Osteocyte (in vitro differentiated cells): ENCODE data around the gene ARF5. TPM values are rescaled to one million over a fixed set of nuclear protein-coding genes. Genes with fewer than 3 reads are reported as not detected.
A peak's percentile ranks its signal among the peaks of the same experiment; 100 is the strongest.
"Not testable (repeated sequence)": the region's sequence is repeated elsewhere in the genome, so short reads cannot be mapped to it uniquely, and the experiment has no call there.

Experiments used
- DNase-seq: peaks from one replicate; pipeline ENCODE4 v3.0.0; 2021; ENCODE audit warnings: mixed read lengths; ENCODE audit not compliant: unreplicated experiment; ENCODE audit errors: extremely low spot score
- H3K27ac Mint-ChIP-seq: one replicate; pipeline ENCODE4 v1.8.0; 2021; ENCODE audit warnings: mild to moderate bottlenecking, mixed read lengths; ENCODE audit not compliant: unreplicated experiment
- H3K27me3 Mint-ChIP-seq: one replicate; pipeline ENCODE4 v1.8.0; 2021; ENCODE audit warnings: mixed read lengths; ENCODE audit not compliant: unreplicated experiment
- H3K36me3 Mint-ChIP-seq: one replicate; pipeline ENCODE4 v1.8.0; 2021; ENCODE audit warnings: mixed read lengths; ENCODE audit not compliant: unreplicated experiment
- H3K4me1 Mint-ChIP-seq: one replicate; pipeline ENCODE4 v1.8.0; 2021; ENCODE audit warnings: mixed read lengths; ENCODE audit not compliant: unreplicated experiment
- H3K4me3 Mint-ChIP-seq: one replicate; pipeline ENCODE4 v1.8.0; 2021; ENCODE audit warnings: mild to moderate bottlenecking, moderate library complexity, mixed read lengths; ENCODE audit not compliant: unreplicated experiment
- H3K9me3 Mint-ChIP-seq: one replicate; pipeline ENCODE4 v1.8.0; 2021; ENCODE audit warnings: mixed read lengths; ENCODE audit not compliant: unreplicated experiment
- total RNA-seq: library from RNA; stranded (reverse); gene quantifications from 2 replicates; pipeline ENCODE4 v1.2.1, GENCODE V29; 2021
- TF ChIP-seq, protein P1 (sequence below): fragments of 200-600 bp; sonication (generic); IDR thresholded peaks from 2 replicates; pipeline ENCODE4 v1.5.0; 2021; ENCODE audit warnings: antibody characterized with exemption, mild to moderate bottlenecking, moderate library complexity

Gene ARF5
- total RNA-seq, 1 donor from 2014 or later = 191 TPM

DNA sequence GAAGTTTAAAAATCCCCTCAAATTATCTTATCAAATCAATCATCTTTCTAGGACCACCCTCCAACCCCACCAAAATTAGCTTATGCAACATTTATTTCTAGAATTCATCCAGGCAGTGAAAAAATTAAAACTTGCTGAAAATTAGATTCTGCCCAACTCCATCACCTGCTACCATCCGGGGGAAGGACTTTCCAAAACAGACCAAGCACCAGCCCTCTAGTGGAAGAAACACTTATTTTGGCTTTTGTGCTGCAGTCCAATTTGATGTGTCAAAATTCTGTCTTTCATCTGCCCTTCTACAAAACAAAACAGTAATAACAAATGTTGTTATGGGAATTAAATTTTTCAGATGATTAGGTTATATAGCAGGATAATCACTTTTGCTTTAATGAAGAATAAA lies 38.0 kb upstream of the ARF5 start:
- DNase-seq = no peak
- no peak overlapping the region for H3K27ac Mint-ChIP-seq
- peaks cover 4% of the 10 kb centered on the region for H3K9me3 Mint-ChIP-seq
- H3K27me3 Mint-ChIP-seq = peaks cover 20% of the 10 kb centered on the region
- H3K4me3 Mint-ChIP-seq = no peak overlapping the region
- no peaks in the 10 kb centered on the region for H3K36me3 Mint-ChIP-seq
- H3K4me1 Mint-ChIP-seq = no peaks in the 10 kb centered on the region
- TF ChIP-seq, protein P1, sequence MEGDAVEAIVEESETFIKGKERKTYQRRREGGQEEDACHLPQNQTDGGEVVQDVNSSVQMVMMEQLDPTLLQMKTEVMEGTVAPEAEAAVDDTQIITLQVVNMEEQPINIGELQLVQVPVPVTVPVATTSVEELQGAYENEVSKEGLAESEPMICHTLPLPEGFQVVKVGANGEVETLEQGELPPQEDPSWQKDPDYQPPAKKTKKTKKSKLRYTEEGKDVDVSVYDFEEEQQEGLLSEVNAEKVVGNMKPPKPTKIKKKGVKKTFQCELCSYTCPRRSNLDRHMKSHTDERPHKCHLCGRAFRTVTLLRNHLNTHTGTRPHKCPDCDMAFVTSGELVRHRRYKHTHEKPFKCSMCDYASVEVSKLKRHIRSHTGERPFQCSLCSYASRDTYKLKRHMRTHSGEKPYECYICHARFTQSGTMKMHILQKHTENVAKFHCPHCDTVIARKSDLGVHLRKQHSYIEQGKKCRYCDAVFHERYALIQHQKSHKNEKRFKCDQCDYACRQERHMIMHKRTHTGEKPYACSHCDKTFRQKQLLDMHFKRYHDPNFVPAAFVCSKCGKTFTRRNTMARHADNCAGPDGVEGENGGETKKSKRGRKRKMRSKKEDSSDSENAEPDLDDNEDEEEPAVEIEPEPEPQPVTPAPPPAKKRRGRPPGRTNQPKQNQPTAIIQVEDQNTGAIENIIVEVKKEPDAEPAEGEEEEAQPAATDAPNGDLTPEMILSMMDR = peak; percentile 19

DNA sequence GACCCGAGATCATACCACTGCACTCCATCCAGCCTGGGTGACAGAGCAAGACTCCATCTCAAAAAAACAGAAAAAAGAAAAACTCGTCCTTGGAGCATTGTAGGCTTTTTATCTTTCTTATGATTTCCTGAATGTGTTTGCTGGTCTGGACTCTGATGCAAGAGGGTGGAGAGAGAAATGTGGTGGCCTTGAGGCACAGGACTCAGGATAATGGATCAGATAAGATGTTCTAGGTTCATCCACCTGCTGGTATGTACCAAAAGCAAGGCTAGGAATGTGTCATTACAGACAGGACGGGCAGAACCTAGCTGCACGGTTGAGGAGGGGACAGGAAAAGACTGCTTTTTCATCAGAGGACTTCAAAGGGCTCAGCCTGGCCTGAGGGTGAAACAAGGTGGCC lies 36.3 kb upstream of the ARF5 start:
- Mint-ChIP-seq H3K9me3 (no peaks in the 10 kb centered on the region), H3K36me3 (no peaks in the 10 kb centered on the region)

DNA sequence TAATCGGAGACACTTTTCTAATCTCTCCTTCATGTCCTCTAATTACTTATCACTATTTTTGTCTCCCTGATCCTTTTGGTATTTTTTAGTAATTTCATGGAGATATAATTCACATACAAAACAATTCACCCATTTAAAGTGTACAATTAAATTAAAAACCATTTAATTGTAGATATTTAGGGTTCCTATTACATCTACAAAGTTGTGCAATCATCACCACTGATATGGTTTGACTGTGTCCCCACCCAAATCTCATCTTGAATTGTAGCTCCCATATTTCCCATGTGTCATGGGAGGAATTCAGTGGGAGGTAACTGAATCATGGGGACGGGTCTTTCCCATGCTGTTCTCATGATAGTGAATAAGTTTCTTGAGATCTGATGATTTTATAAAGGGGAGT lies 31.8 kb upstream of the ARF5 start:
- DNase-seq = no peak

More for the DNA sequence above, 36.3 kb upstream of the ARF5 start:
- H3K4me1 Mint-ChIP-seq = no peaks in the 10 kb centered on the region
- no peak for DNase-seq
- H3K4me3 Mint-ChIP-seq = no peak overlapping the region
- TF ChIP-seq, protein P1 = no peak
- H3K27me3 Mint-ChIP-seq = peaks cover 18% of the 10 kb centered on the region
- no peak overlapping the region for H3K27ac Mint-ChIP-seq

DNA sequence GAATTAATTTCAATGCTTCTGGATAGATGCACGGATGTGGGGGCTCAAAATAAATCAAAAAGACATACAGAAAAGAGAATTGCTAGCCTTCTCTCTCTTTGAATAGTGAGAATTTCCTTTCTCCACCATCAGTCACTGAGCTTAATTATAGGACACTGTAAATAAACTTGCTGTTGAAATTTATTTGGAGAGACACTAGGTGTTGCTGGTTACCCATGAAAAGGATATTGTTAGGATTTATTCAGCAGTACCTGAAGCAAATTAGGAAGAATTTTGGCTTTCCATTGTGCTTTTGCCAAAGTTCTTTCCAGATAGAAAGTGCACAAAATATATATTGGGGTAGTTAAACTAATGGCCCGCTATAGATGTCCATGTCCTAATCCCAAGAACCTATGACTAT lies 30.4 kb upstream of the ARF5 start:
- Mint-ChIP-seq H3K27me3 (peaks cover 14% of the 10 kb centered on the region), H3K36me3 (no peaks in the 10 kb centered on the region), H3K27ac (no peak overlapping the region), H3K9me3 (peaks cover under 1% of the 10 kb centered on the region), H3K4me1 (no peaks in the 10 kb centered on the region), H3K4me3 (no peak overlapping the region)
- no peak for DNase-seq
- TF ChIP-seq, protein P1 = peak; percentile 23

More for the DNA sequence above, 31.8 kb upstream of the ARF5 start:
- TF ChIP-seq, protein P1 = no peak
- Mint-ChIP-seq H3K4me3 (no peak overlapping the region), H3K9me3 (no peaks in the 10 kb centered on the region), H3K4me1 (no peaks in the 10 kb centered on the region), H3K27me3 (peaks cover 16% of the 10 kb centered on the region), H3K36me3 (no peaks in the 10 kb centered on the region), H3K27ac (no peak overlapping the region)

DNA sequence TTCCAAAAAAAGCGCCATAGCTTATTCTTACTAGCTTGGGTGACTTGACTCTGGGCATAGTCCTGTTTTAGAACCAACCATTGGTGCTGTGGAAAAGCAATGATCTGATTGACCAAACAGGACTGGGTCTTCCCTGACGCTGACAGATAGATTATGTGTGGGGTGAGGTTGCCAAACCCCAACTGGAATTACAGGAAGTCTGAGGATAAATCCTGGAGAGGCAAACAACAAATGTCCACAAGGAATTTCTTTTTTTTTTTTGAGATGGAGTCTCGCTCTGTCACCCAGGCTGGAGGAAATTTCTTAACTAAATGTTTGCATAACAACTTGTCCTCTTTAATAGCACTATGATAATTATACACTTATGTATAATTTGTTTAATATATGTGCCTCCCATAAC lies 22.0 kb upstream of the ARF5 start:
- peaks cover 16% of the 10 kb centered on the region for H3K9me3 Mint-ChIP-seq

DNA sequence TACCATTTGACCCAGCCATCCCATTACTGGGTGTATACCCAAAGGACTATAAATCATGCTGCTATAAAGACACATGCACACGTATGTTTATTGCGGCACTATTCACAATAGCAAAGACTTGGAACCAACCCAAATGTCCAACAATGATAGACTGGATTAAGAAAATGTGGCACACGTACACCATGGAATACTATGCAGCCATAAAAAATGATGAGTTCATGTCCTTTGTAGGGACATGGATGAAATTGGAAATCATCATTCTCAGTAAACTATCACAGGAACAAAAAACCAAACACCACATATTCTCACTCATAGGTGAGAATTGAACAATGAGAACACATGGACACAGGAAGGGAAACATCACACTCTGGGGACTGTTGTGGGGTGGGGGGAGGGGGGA lies 20.2 kb upstream of the ARF5 start:
- not testable (repeated sequence) for H3K27ac Mint-ChIP-seq, DNase-seq, H3K4me3 Mint-ChIP-seq, H3K4me1 Mint-ChIP-seq, H3K36me3 Mint-ChIP-seq, H3K27me3 Mint-ChIP-seq
- peaks cover 13% of the 10 kb centered on the region for H3K9me3 Mint-ChIP-seq

More for the DNA sequence above, 22.0 kb upstream of the ARF5 start:
- TF ChIP-seq, protein P1 = no peak
- DNase-seq = no peak
- Mint-ChIP-seq H3K4me3 (no peak overlapping the region), H3K4me1 (no peaks in the 10 kb centered on the region), H3K36me3 (peaks cover 5% of the 10 kb centered on the region), H3K27ac (no peak overlapping the region), H3K27me3 (no peaks in the 10 kb centered on the region)
